ENCODE results near the gene COG8. TPM values are rescaled to one million over a fixed set of nuclear protein-coding genes. Genes with fewer than 3 reads are reported as not detected.
A peak's percentile ranks its signal among the peaks of the same experiment; 100 is the strongest.

COG8 gene
- total RNA-seq, 4 donors from 2014 or later = 62.2 to 77.5 (median 70.0) TPM

DNA sequence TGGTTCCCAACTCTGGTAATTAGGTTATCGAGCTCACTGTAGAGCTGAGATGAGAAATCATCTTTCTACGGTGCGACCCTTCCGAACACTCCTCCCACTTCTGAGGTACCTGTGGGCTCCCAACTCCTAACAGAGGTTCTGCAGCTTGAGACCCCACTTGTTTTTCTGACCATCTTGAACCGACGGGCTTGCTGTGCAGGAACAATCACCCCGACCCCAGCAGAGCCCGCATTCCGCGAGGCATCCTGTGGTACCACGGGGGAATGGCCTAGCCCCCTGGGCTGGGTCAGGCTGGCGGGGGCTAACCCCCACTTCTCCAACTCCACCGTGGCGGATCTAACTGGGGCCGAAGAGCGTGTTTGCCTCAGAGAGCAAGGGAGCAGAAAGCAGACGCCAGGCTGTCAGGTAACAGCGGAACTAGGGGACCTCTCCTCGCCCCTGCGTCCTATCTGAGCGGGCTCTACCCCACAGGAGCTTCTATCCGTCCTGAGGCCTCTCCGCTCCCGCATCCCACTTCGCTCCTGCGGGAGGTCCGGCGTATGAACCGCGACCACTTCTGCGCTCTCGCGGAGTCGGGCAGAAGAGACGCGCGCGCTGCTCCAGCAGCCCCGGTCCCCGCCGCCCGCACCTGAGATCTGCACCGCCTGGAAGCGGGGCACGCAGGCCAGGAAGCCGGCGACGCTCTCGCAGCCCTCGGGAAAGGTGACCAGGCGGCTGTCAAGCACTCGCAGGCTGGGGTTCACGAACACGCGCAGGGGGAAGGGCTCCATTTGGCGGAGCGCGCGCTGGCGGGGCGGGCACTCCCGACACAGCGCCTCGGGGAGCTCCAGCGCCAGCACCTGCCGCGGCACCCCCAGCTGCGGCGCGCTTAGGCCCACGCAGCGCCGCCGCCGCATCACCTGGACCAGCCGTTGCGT lies 9.7 kb downstream of the COG8 start:
- Histone ChIP-seq H3K27me3 (no peaks in the 10 kb centered on the region), H3K4me1 (peaks cover 7 to 66% (median 17%) of the 10 kb centered on the region in 4 donors), H3K9me3 (no peaks in the 10 kb centered on the region), H3K27ac (peak overlapping the region in 2 of 4 donors; percentile 89 to 92), H3K36me3 (peaks cover 0 to 73% (median 10%) of the 10 kb centered on the region in 3 donors), H3K4me3 (peak overlapping the region; percentile 52 to 90 (median 76))
- TF ChIP-seq EP300 (IDR thresholded peaks at IDR 0.05) = no peak
- TF ChIP-seq CTCF (IDR thresholded peaks at IDR 0.05) = no peak
- TF ChIP-seq POLR2A (IDR thresholded peaks at IDR 0.05) = no peak
- 14 to 21% methylated on average over 17 to 29 of the region's 77 CpGs for WGBS, 2 donors
- no peak for DNase-seq (ENCODE audit: low spot score in 2 of 2)

DNA sequence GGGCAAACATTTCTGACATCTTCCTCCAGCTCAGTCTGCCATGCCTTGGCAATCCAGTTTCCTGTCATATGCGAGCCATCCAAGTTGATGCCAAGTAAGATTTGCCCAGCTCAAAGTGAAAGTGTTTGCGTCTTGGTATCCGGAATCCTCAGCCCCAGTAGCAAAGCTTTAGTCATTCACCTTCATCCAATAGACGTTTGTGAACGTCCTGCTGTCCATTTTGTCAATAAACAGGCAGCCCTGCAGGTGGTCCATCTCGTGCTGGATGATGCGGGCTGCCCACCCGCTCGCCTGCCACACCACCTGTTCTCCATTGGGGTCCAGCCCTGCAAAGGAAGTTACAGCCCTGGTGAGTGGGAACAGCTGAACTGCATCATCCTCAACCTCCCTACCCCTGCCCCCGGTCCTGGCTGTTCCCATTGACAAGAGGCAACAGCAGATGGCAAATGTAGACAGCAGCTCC lies 10.5 kb downstream of the COG8 start:
- H3K9me3 ChIP-seq = no peaks in the 10 kb centered on the region
- peaks cover 7 to 66% (median 17%) of the 10 kb centered on the region in 4 donors for H3K4me1 ChIP-seq
- WGBS, 2 donors = 52 to 72% methylated on average over 10 of the region's 10 CpGs
- no peak for DNase-seq (ENCODE audit: low spot score in 2 of 2)
- peaks cover 0 to 73% (median 7%) of the 10 kb centered on the region in 3 donors for H3K36me3 ChIP-seq
- no peak for TF ChIP-seq EP300 (IDR thresholded peaks at IDR 0.05)
- no peak for TF ChIP-seq CTCF (IDR thresholded peaks at IDR 0.05)
- no peak for TF ChIP-seq POLR2A (IDR thresholded peaks at IDR 0.05)
- peak overlapping the region in 2 of 4 donors; percentile 84 to 90 for H3K4me3 ChIP-seq
- no peaks in the 10 kb centered on the region for H3K27me3 ChIP-seq
- no peak overlapping the region for H3K27ac ChIP-seq

DNA sequence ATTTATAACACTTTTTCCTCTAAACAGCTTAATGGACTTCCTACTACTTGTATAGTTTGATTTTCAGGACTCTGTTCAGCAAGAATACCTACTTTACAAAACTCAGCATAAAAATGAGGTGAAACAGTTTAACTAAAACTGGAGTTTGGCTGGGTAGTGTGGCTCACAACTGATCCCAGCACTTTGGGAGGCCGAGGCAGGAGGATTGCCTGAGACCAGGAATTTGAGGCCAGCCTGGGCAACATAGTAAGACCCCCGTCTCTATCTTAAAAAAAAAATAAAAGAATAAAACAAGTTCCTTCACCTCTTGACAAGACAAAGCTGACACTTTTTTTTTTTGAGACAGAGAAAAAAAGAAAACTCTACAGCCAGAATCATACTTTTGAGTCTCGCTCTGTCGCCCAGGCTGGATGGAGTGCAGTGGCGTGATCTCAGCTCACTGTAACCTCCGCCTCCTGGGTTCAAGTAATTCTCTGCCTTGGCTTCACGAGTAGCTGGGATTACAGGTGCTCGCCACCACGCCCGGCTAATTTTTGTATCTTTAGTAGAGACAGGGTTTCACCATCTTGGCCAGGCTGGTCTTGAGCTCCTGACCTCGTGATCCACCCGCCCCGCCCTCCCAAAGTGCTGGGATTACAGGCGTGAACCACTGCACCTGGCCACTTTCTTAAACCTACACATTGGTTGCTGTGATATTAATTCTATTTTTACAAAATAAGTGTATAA lies 11.6 kb downstream of the COG8 start:
- WGBS, 2 donors = 91 to 92% methylated on average over 14 of the region's 14 CpGs
- DNase-seq (ENCODE audit: low spot score in 2 of 2) = no peak
- no peak overlapping the region for H3K27ac ChIP-seq
- H3K27me3 ChIP-seq = no peaks in the 10 kb centered on the region
- peaks cover 7 to 59% (median 17%) of the 10 kb centered on the region in 4 donors for H3K4me1 ChIP-seq
- H3K36me3 ChIP-seq = peaks cover 2 to 73% (median 6%) of the 10 kb centered on the region in 3 donors
- TF ChIP-seq CTCF (IDR thresholded peaks at IDR 0.05) = no peak
- H3K4me3 ChIP-seq = no peak overlapping the region
- no peaks in the 10 kb centered on the region for H3K9me3 ChIP-seq

- H3K36me3 ChIP-seq = peaks cover 2 to 75% (median 3%) of the 10 kb centered on the region in 3 donors
- no peaks in the 10 kb centered on the region for H3K9me3 ChIP-seq
- no peak overlapping the region for H3K4me3 ChIP-seq
- TF ChIP-seq CTCF (IDR thresholded peaks at IDR 0.05) (no peak), POLR2A (IDR thresholded peaks at IDR 0.05) (no peak)
- WGBS, 2 donors = 60 to 65% methylated on average over 7 of the region's 7 CpGs
- H3K27ac ChIP-seq = no peak overlapping the region
- H3K27me3 ChIP-seq = no peaks in the 10 kb centered on the region
- H3K4me1 ChIP-seq = peaks cover 7 to 53% (median 17%) of the 10 kb centered on the region in 4 donors
- DNase-seq (ENCODE audit: low spot score in 2 of 2) = no peak
Measured at GRCh38 chr16:69326172-69326873, 13.0 kb downstream of the COG8 start.
